Right lobe of liver (tissue), 4 donors: ENCODE results near the gene FLT3.
"Not testable (repeated sequence)": the region's sequence is repeated elsewhere in the genome, so short reads cannot be mapped to it uniquely, and the experiment has no call there.

Experiments used
- POLR2A ChIP-seq: fragments of 450-650 bp; IDR thresholded peaks from one replicate; pipeline ENCODE4 v1.6.1; 2017; ENCODE audit warnings: antibody characterized with exemption, mild to moderate bottlenecking
- TF ChIP-seq, protein P1 (sequence below), 4 donors: fragments of 200-600 bp in 3 of 4; fragments of 450-650 bp in 1 of 4; IDR thresholded peaks; one replicate each; pipeline versions ENCODE4 v1.5.1 to v1.8.0; 2016 to 2022; ENCODE audit warnings: antibody characterized with exemption in 4 of 4, mild to moderate bottlenecking in 2 of 4
- donor health status: DM: no; HTN: no; CAD: no.
- donor health status: DM: no; HTN: no; CAD: no.
- donor health status: DM: no; HTN: yes; CAD: no.

DNA sequence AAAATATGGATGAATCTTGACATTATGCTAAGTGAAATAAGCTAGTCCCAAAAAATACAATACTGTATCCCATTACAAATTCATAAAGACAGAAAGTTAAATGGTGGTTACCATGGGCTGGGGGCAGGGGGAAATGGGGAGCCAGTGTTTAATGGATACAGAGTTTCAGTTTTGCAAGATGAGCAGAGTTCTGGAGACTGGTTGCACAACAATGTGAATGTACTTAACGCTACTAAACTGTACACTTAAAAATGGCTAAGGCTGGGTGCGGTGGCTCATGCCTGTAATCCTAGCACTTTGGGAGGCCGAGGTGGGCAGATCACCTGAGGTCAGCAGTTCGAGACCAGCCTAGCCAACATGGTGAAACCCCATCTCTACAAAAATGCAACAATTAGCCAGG lies 1.5 kb upstream of the FLT3 start:
- TF ChIP-seq, protein P1, sequence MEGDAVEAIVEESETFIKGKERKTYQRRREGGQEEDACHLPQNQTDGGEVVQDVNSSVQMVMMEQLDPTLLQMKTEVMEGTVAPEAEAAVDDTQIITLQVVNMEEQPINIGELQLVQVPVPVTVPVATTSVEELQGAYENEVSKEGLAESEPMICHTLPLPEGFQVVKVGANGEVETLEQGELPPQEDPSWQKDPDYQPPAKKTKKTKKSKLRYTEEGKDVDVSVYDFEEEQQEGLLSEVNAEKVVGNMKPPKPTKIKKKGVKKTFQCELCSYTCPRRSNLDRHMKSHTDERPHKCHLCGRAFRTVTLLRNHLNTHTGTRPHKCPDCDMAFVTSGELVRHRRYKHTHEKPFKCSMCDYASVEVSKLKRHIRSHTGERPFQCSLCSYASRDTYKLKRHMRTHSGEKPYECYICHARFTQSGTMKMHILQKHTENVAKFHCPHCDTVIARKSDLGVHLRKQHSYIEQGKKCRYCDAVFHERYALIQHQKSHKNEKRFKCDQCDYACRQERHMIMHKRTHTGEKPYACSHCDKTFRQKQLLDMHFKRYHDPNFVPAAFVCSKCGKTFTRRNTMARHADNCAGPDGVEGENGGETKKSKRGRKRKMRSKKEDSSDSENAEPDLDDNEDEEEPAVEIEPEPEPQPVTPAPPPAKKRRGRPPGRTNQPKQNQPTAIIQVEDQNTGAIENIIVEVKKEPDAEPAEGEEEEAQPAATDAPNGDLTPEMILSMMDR (IDR thresholded peaks at IDR 0.05), result not testable (repeated sequence)
- TF ChIP-seq POLR2A, result not testable (repeated sequence)
